ENCODE data around the gene HOXB1. TPM values are rescaled to one million over a fixed set of nuclear protein-coding genes. Genes with fewer than 3 reads are reported as not detected.

Gene HOXB1
- total and polyA plus RNA-seq, 4 donors = 0.63 TPM; not detected in 3

DNA sequence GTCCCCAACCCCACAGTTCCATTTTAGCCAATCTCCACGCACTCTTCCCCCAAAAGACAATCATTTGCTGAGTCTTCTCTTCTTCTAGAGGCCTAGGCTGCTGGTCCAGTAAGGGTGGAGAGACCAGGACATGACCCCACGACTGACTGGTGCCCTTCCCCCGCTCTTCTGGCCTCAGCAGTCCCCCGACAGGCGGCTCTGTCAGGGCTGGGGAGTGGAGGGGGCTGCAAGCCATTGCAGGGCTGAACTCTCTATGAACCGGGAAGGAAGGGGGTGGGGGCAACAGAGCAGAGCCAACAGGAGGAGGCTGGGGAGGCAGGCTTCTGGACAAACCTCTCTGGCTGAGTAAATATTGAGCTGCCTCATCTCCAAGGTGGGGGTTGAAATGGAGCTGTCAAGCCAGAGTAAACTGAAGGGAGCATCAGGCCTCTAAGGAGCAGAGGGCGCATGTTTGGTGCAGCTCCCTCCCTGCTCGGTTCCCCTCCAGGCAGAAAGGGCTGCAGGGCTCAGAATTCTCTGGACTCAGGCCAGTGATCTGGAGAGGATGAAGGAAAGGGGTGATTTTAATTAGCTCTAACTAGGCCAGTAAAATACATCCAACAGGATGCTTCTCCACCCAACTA, 8.7 kb downstream of the HOXB1 start:
- WGBS, 2 donors = 63 to 65% methylated on average over 8 of the region's 8 CpGs
- no peak for DNase-seq
- Histone ChIP-seq H3K27me3 (ENCODE audit: control insufficient read depth in 1 of 2, insufficient read depth in 2 of 2, low read length in 1 of 2) (no peaks in the 10 kb centered on the region), H3K27ac (ENCODE audit: low read depth in 1 of 2, low read length in 2 of 2) (no peak overlapping the region), H3K4me1 (ENCODE audit: control insufficient read depth in 1 of 2, insufficient read depth in 2 of 2, low read length in 2 of 2) (no peaks in the 10 kb centered on the region), H3K36me3 (ENCODE audit: control insufficient read depth in 1 of 2, insufficient read depth in 2 of 2, low read length in 1 of 2) (no peaks in the 10 kb centered on the region), H3K4me3 (ENCODE audit: low read length in 2 of 2) (no peak overlapping the region), H3K9me3 (ENCODE audit: control insufficient read depth, low read length) (no peaks in the 10 kb centered on the region)
- intact Hi-C loops (cut with DNase I) = no loop called here
- ATAC-seq (ENCODE audit: low FRiP score) = no peak

DNA sequence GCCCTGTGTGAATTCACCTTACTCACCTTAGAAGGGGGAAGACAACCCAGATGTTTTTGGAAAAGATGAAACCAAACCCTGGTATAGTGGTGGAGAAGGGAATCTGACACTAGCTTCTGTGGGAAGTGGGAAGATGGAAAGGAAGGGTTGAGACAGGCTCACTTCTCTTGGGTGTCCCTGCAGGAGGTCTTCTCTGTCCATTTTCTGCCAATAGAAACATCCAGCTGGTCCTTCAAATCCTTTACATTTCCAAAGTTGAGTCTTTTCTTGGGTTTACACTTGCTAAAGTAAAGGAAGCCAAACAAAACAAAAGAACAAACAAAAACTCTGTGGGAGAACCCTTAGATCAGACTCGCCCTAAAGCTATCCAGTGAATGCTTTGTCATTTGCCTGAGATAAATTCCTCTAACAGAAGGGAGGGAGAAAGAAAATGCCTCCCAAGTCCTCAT, 10.2 kb downstream of the HOXB1 start:
- DNase-seq (no peak), ATAC-seq (ENCODE audit: low FRiP score) (no peak)
- H3K9me3 ChIP-seq (ENCODE audit: control insufficient read depth, low read length) = no peaks in the 10 kb centered on the region
- H3K4me1 ChIP-seq (ENCODE audit: control insufficient read depth in 1 of 2, insufficient read depth in 2 of 2, low read length in 2 of 2) = no peaks in the 10 kb centered on the region
- no peak overlapping the region for H3K27ac ChIP-seq (ENCODE audit: low read depth in 1 of 2, low read length in 2 of 2)
- H3K36me3 ChIP-seq (ENCODE audit: control insufficient read depth in 1 of 2, insufficient read depth in 2 of 2, low read length in 1 of 2) = no peaks in the 10 kb centered on the region
- intact Hi-C loops (cut with DNase I) = no loop called here
- 41 to 56% methylated on average over 1 of the region's 1 CpG for WGBS, 2 donors
- no peak overlapping the region for H3K4me3 ChIP-seq (ENCODE audit: low read length in 2 of 2)
- no peaks in the 10 kb centered on the region for H3K27me3 ChIP-seq (ENCODE audit: control insufficient read depth in 1 of 2, insufficient read depth in 2 of 2, low read length in 1 of 2)

DNA sequence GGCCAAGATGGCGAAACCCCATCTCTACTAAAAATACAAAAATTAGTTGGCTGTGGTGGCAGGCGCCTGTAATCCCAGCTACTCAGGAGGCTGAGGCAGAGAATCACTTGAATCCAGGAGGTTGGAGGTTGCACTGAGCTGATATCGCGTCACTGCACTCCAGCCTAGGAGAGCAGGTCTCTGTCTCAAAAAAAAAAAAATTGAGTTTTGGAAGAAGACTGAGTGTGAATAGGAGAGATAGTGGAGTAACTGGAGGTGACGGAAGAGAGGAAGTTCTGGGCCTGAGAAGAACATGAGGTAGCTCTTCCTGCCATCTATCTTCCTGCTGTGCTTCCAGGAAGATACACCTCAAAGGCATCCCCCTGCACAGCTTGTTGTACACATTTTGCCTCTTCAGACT, 11.4 kb downstream of the HOXB1 start:
- H3K4me1 ChIP-seq (ENCODE audit: control insufficient read depth in 1 of 2, insufficient read depth in 2 of 2, low read length in 2 of 2) = no peaks in the 10 kb centered on the region
- no peak overlapping the region for H3K4me3 ChIP-seq (ENCODE audit: low read length in 2 of 2)
- intact Hi-C loops (cut with DNase I) = no loop called here
- no peak overlapping the region for H3K27ac ChIP-seq (ENCODE audit: low read depth in 1 of 2, low read length in 2 of 2)
- H3K9me3 ChIP-seq (ENCODE audit: control insufficient read depth, low read length) = no peaks in the 10 kb centered on the region
- whole genome bisulfite sequencing, 2 donors = 77 to 85% methylated on average over 5 of the region's 5 CpGs
- no peak for ATAC-seq (ENCODE audit: low FRiP score)
- DNase-seq = no peak
- H3K27me3 ChIP-seq (ENCODE audit: control insufficient read depth in 1 of 2, insufficient read depth in 2 of 2, low read length in 1 of 2) = peaks cover 0 to 2% of the 10 kb centered on the region in 2 donors
- no peaks in the 10 kb centered on the region for H3K36me3 ChIP-seq (ENCODE audit: control insufficient read depth in 1 of 2, insufficient read depth in 2 of 2, low read length in 1 of 2)

- WGBS, 2 donors = 40 to 42% methylated on average over 3 of the region's 3 CpGs
- no peaks in the 10 kb centered on the region for H3K36me3 ChIP-seq (ENCODE audit: control insufficient read depth in 1 of 2, insufficient read depth in 2 of 2, low read length in 1 of 2)
- H3K27ac ChIP-seq (ENCODE audit: low read depth in 1 of 2, low read length in 2 of 2) = no peak overlapping the region
- intact Hi-C loops (cut with DNase I) = no loop called here
- ATAC-seq (ENCODE audit: low FRiP score) = no peak
- no peak for DNase-seq
- peaks cover 0 to 2% of the 10 kb centered on the region in 2 donors for H3K27me3 ChIP-seq (ENCODE audit: control insufficient read depth in 1 of 2, insufficient read depth in 2 of 2, low read length in 1 of 2)
- no peaks in the 10 kb centered on the region for H3K9me3 ChIP-seq (ENCODE audit: control insufficient read depth, low read length)
- no peaks in the 10 kb centered on the region for H3K4me1 ChIP-seq (ENCODE audit: control insufficient read depth in 1 of 2, insufficient read depth in 2 of 2, low read length in 2 of 2)
- H3K4me3 ChIP-seq (ENCODE audit: low read length in 2 of 2) = no peak overlapping the region
These were observed 13.3 kb downstream of the HOXB1 start for GRCh38 chr17:48517478-48517877.

DNA sequence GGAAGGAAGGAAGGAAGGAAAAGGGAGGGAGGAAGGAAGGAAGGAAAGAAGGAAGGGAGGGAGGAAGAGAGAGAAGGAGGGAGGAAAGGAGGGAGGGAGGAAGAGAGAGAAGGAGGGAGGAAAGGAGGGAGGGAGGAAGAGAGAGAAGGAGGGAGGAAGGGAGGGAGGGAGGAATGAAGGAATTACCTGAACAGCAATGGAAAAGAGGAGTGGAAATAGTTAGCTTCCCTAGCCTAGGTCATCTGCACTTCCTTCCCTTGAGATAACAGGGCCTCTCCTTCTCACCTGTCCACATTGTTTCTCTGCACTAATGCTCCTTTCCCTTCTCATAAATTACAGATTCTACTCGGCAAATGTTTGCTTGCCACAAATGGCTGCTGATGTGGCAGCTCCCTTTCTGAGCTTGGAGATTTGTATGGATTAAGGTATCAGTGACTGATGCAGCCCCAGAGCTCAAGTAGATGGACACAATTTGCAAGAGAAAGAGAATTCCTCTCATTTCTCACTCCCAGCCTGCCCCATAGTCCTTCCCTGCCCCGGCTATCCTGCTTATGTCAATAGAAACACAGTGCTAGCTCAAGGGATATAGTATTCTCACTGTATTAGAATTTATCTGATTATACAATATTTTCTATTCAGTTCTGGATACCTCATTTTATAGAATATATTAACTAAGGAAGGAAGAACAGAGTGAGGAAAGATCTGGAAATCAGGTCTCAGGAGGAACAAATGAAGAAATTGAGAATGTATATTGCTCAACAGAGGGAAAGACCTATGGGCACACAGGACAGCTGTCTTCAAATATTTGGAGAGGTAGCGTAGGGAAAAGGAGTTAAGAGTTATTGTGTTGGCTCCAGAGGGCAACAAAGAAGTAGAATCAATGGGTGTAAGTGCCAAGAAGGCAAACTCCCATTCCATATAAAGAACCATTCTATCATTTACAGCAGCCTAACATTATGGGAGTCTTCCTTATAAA, 14.6 kb downstream of the HOXB1 start:
- 53 to 64% methylated on average over 3 of the region's 3 CpGs for whole genome bisulfite sequencing, 2 donors
- H3K4me1 ChIP-seq (ENCODE audit: control insufficient read depth in 1 of 2, insufficient read depth in 2 of 2, low read length in 2 of 2) = no peaks in the 10 kb centered on the region
- no peak overlapping the region for H3K27ac ChIP-seq (ENCODE audit: low read depth in 1 of 2, low read length in 2 of 2)
- peaks cover 0 to 2% of the 10 kb centered on the region in 2 donors for H3K27me3 ChIP-seq (ENCODE audit: control insufficient read depth in 1 of 2, insufficient read depth in 2 of 2, low read length in 1 of 2)
- ATAC-seq (ENCODE audit: low FRiP score) (no peak), DNase-seq (no peak)
- H3K4me3 ChIP-seq (ENCODE audit: low read length in 2 of 2) = no peak overlapping the region
- intact Hi-C loops (cut with DNase I) = no loop called here
- no peaks in the 10 kb centered on the region for H3K36me3 ChIP-seq (ENCODE audit: control insufficient read depth in 1 of 2, insufficient read depth in 2 of 2, low read length in 1 of 2)
- no peaks in the 10 kb centered on the region for H3K9me3 ChIP-seq (ENCODE audit: control insufficient read depth, low read length)

DNA sequence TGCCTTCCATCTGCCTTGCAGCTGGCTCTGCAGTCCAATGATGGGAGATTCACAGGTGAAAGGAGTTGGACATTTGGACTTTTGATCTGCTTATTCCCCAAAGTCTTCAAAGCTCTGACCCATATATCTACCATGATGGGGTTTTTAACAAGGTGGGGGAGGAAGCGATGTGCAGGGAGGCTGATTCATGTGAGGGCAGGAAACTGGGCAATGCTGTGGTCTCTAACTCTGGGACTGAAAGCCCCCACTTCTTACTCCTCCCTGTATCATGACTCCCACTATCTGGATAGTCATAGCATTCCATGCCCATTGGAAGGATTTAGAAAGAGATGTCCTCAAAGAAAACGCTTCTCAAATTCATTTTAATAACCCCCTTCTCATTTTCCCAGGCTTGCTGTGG, 16.3 kb downstream of the HOXB1 start:
- no peaks in the 10 kb centered on the region for H3K36me3 ChIP-seq (ENCODE audit: control insufficient read depth in 1 of 2, insufficient read depth in 2 of 2, low read length in 1 of 2)
- DNase-seq (no peak), ATAC-seq (ENCODE audit: low FRiP score) (no peak)
- intact Hi-C loops (cut with DNase I) = no loop called here
- no peaks in the 10 kb centered on the region for H3K9me3 ChIP-seq (ENCODE audit: control insufficient read depth, low read length)
- peaks cover 0 to 2% of the 10 kb centered on the region in 2 donors for H3K27me3 ChIP-seq (ENCODE audit: control insufficient read depth in 1 of 2, insufficient read depth in 2 of 2, low read length in 1 of 2)
- WGBS, 2 donors = 87 to 91% methylated on average over 2 of the region's 2 CpGs
- H3K4me1 ChIP-seq (ENCODE audit: control insufficient read depth in 1 of 2, insufficient read depth in 2 of 2, low read length in 2 of 2) = no peaks in the 10 kb centered on the region
- H3K4me3 ChIP-seq (ENCODE audit: low read length in 2 of 2) = no peak overlapping the region
- H3K27ac ChIP-seq (ENCODE audit: low read depth in 1 of 2, low read length in 2 of 2) = no peak overlapping the region

- ATAC-seq (ENCODE audit: low FRiP score) = no peak
- WGBS, 2 donors = 71 to 76% methylated on average over 6 of the region's 6 CpGs
These were observed 16.9 kb downstream of the HOXB1 start for GRCh38 chr17:48513666-48514455.

GRCh38 chr17:48513097-48513496, 17.7 kb downstream of the HOXB1 start:
- Histone ChIP-seq H3K4me3 (ENCODE audit: low read length in 2 of 2) (no peak overlapping the region), H3K27ac (ENCODE audit: low read depth in 1 of 2, low read length in 2 of 2) (no peak overlapping the region), H3K4me1 (ENCODE audit: control insufficient read depth in 1 of 2, insufficient read depth in 2 of 2, low read length in 2 of 2) (no peaks in the 10 kb centered on the region), H3K36me3 (ENCODE audit: control insufficient read depth in 1 of 2, insufficient read depth in 2 of 2, low read length in 1 of 2) (no peaks in the 10 kb centered on the region), H3K27me3 (ENCODE audit: control insufficient read depth in 1 of 2, insufficient read depth in 2 of 2, low read length in 1 of 2) (peaks cover 0 to 2% of the 10 kb centered on the region in 2 donors), H3K9me3 (ENCODE audit: control insufficient read depth, low read length) (no peaks in the 10 kb centered on the region)
- intact Hi-C loops (cut with DNase I) = no loop called here
- WGBS, 2 donors = 75 to 81% methylated on average over 7 of the region's 7 CpGs
- DNase-seq (no peak), ATAC-seq (ENCODE audit: low FRiP score) (no peak)

More at GRCh38 chr17:48513666-48514455, 16.9 kb downstream of the HOXB1 start:
- Histone ChIP-seq H3K36me3 (ENCODE audit: control insufficient read depth in 1 of 2, insufficient read depth in 2 of 2, low read length in 1 of 2) (no peaks in the 10 kb centered on the region), H3K27ac (ENCODE audit: low read depth in 1 of 2, low read length in 2 of 2) (no peak overlapping the region), H3K4me3 (ENCODE audit: low read length in 2 of 2) (no peak overlapping the region), H3K27me3 (ENCODE audit: control insufficient read depth in 1 of 2, insufficient read depth in 2 of 2, low read length in 1 of 2) (peaks cover 0 to 2% of the 10 kb centered on the region in 2 donors), H3K4me1 (ENCODE audit: control insufficient read depth in 1 of 2, insufficient read depth in 2 of 2, low read length in 2 of 2) (no peaks in the 10 kb centered on the region), H3K9me3 (ENCODE audit: control insufficient read depth, low read length) (no peaks in the 10 kb centered on the region)
- DNase-seq = no peak
- intact Hi-C loops (cut with DNase I) = no loop called here

Measured in aorta (tissue), 5 donors.